Measurements from ENCODE around the gene TRIM59.
"Not testable (repeated sequence)": the region's sequence is repeated elsewhere in the genome, so short reads cannot be mapped to it uniquely, and the experiment has no call there.

TRIM59 gene

GRCh38 chr3:160455846-160456245 is 6.3 kb upstream of the TRIM59 start:
- H3K9me3 ChIP-seq (ENCODE audit: control insufficient read depth, insufficient read depth, low read depth, low read length) = peaks cover 13% of the 10 kb centered on the region

GRCh38 chr3:160454995-160455394 is 5.4 kb upstream of the TRIM59 start:
- H3K36me3 ChIP-seq (ENCODE audit: control insufficient read depth, insufficient read depth, low read length) = no peaks in the 10 kb centered on the region
- H3K9me3 ChIP-seq (ENCODE audit: control insufficient read depth, insufficient read depth, low read depth, low read length) = peaks cover 6% of the 10 kb centered on the region; the same call in 1 of the 2 replicates
- H3K4me1 ChIP-seq (ENCODE audit: control insufficient read depth, insufficient read depth, low read length) = peaks cover 9% of the 10 kb centered on the region; the same call in 1 of the 2 replicates
- H3K27ac ChIP-seq (ENCODE audit: low read depth, low read length) = no peak overlapping the region
- peaks cover 4% of the 10 kb centered on the region; the same call in 1 of the 2 replicates for H3K27me3 ChIP-seq (ENCODE audit: control insufficient read depth, insufficient read depth, low read length)
- no peak overlapping the region for H3K9ac ChIP-seq (ENCODE audit: low read length)
- no peak overlapping the region for H3K4me3 ChIP-seq (ENCODE audit: low read depth, low read length)

More at GRCh38 chr3:160455846-160456245, 6.3 kb upstream of the TRIM59 start:
- Histone ChIP-seq H3K9ac (ENCODE audit: low read length) (peak overlapping the region; percentile 40), H3K36me3 (ENCODE audit: control insufficient read depth, insufficient read depth, low read length) (no peaks in the 10 kb centered on the region), H3K27ac (ENCODE audit: low read depth, low read length) (no peak overlapping the region), H3K4me1 (ENCODE audit: control insufficient read depth, insufficient read depth, low read length) (peaks cover 3% of the 10 kb centered on the region; the same call in 1 of the 2 replicates), H3K4me3 (ENCODE audit: low read depth, low read length) (no peak overlapping the region), H3K27me3 (ENCODE audit: control insufficient read depth, insufficient read depth, low read length) (peaks cover 4% of the 10 kb centered on the region; the same call in 1 of the 2 replicates)

DNA sequence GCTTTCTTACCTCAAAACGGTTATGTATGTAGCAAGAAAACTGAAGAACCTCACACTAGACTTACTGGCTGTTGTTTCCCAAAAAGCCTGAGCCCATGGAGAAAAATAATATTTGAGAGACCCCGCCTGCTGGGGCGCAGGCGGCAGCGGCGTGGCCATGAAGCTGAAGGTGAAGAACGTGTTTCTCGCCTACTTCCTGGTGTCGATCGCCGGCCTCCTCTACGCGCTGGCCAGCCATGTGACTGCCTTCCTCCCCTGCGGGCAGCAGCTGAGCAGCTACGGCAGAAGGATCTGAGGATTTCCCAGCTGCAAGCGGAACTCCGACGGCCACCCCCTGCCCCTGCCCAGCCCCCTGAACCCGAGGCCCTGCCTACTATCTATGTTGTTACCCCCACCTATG is 2.7 kb upstream of the TRIM59 start:
- not testable (repeated sequence) for H3K4me3 ChIP-seq (ENCODE audit: low read depth, low read length); H3K9me3 ChIP-seq (ENCODE audit: control insufficient read depth, insufficient read depth, low read depth, low read length); H3K36me3 ChIP-seq (ENCODE audit: control insufficient read depth, insufficient read depth, low read length); H3K27me3 ChIP-seq (ENCODE audit: control insufficient read depth, insufficient read depth, low read length); H3K9ac ChIP-seq (ENCODE audit: low read length); H3K27ac ChIP-seq (ENCODE audit: low read depth, low read length)
- H3K4me1 ChIP-seq (ENCODE audit: control insufficient read depth, insufficient read depth, low read length) = peaks cover 12% of the 10 kb centered on the region; the same call in 1 of the 2 replicates

DNA sequence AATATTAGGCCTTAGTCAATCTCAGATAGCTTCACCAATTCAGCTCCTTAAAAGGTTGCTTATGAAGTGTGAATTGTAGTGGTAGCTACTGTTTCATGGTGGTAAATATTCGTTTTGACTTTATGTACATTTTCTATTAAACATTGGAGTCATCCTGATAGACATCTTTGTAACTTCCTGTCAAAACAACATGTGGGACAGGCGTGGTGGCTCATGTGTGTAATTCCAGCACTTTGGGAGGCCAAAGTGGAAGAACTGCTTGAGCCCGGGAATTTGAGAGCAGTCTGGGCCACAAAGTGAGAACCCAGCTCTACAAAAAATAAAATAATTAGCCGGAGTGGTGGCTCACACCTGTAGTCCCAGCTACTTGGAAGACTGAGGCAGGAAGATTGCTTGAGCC is 2.0 kb upstream of the TRIM59 start:
- Histone ChIP-seq H3K27ac (ENCODE audit: low read depth, low read length) (no peak overlapping the region), H3K9me3 (ENCODE audit: control insufficient read depth, insufficient read depth, low read depth, low read length) (no peaks in the 10 kb centered on the region), H3K36me3 (ENCODE audit: control insufficient read depth, insufficient read depth, low read length) (peaks cover 4% of the 10 kb centered on the region), H3K9ac (ENCODE audit: low read length) (no peak overlapping the region), H3K4me3 (ENCODE audit: low read depth, low read length) (no peak overlapping the region), H3K27me3 (ENCODE audit: control insufficient read depth, insufficient read depth, low read length) (no peaks in the 10 kb centered on the region), H3K4me1 (ENCODE audit: control insufficient read depth, insufficient read depth, low read length) (peaks cover 14% of the 10 kb centered on the region; the same call in 1 of the 2 replicates)

DNA sequence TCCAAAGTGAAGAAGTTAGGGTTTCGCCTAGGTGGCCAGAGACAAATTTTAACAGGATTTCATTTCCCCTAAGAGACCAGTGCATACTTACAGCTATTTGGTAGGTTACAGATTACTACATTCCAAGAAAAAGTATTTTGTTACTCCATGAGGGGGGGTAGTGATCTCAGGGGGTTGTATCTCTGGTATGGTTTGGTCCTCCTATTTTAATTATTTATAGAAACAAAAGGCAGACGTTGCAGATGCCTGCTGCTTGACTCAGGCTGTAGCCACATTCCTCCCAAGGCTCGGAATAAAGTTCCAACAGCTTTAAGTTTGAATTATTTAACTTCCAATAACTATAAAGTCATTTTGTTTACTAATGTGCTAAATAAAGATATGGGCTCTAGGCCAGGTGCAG is 1.3 kb upstream of the TRIM59 start:
- Histone ChIP-seq H3K4me1 (ENCODE audit: control insufficient read depth, insufficient read depth, low read length) (peaks cover 16% of the 10 kb centered on the region; the same call in 1 of the 2 replicates), H3K9ac (ENCODE audit: low read length) (peak overlapping the region; percentile 86), H3K36me3 (ENCODE audit: control insufficient read depth, insufficient read depth, low read length) (peaks cover 11% of the 10 kb centered on the region), H3K4me3 (ENCODE audit: low read depth, low read length) (peak overlapping the region; percentile 94), H3K27ac (ENCODE audit: low read depth, low read length) (peak overlapping the region; percentile 96), H3K27me3 (ENCODE audit: control insufficient read depth, insufficient read depth, low read length) (no peaks in the 10 kb centered on the region), H3K9me3 (ENCODE audit: control insufficient read depth, insufficient read depth, low read depth, low read length) (no peaks in the 10 kb centered on the region)

GRCh38 chr3:160448845-160449635 is 546 bp downstream of the TRIM59 start:
- Histone ChIP-seq H3K27ac (ENCODE audit: low read depth, low read length) (peak overlapping the region; percentile 96), H3K4me3 (ENCODE audit: low read depth, low read length) (peak overlapping the region; percentile 94), H3K9me3 (ENCODE audit: control insufficient read depth, insufficient read depth, low read depth, low read length) (peaks cover 5% of the 10 kb centered on the region; the same call in 1 of the 2 replicates), H3K27me3 (ENCODE audit: control insufficient read depth, insufficient read depth, low read length) (no peaks in the 10 kb centered on the region), H3K36me3 (ENCODE audit: control insufficient read depth, insufficient read depth, low read length) (peaks cover 26% of the 10 kb centered on the region), H3K4me1 (ENCODE audit: control insufficient read depth, insufficient read depth, low read length) (peaks cover 16% of the 10 kb centered on the region; the same call in 1 of the 2 replicates), H3K9ac (ENCODE audit: low read length) (peak overlapping the region; percentile 86)

- peaks cover 16% of the 10 kb centered on the region; the same call in 1 of the 2 replicates for H3K4me1 ChIP-seq (ENCODE audit: control insufficient read depth, insufficient read depth, low read length)
- peaks cover 40% of the 10 kb centered on the region for H3K36me3 ChIP-seq (ENCODE audit: control insufficient read depth, insufficient read depth, low read length)
- H3K9ac ChIP-seq (ENCODE audit: low read length) = no peak overlapping the region
- no peaks in the 10 kb centered on the region for H3K27me3 ChIP-seq (ENCODE audit: control insufficient read depth, insufficient read depth, low read length)
- peak overlapping the region; percentile 94 for H3K4me3 ChIP-seq (ENCODE audit: low read depth, low read length)
- no peak overlapping the region for H3K27ac ChIP-seq (ENCODE audit: low read depth, low read length)
- peaks cover 5% of the 10 kb centered on the region; the same call in 1 of the 2 replicates for H3K9me3 ChIP-seq (ENCODE audit: control insufficient read depth, insufficient read depth, low read depth, low read length)
Observed at GRCh38 chr3:160447544-160447943, 2.0 kb downstream of the TRIM59 start.

DNA sequence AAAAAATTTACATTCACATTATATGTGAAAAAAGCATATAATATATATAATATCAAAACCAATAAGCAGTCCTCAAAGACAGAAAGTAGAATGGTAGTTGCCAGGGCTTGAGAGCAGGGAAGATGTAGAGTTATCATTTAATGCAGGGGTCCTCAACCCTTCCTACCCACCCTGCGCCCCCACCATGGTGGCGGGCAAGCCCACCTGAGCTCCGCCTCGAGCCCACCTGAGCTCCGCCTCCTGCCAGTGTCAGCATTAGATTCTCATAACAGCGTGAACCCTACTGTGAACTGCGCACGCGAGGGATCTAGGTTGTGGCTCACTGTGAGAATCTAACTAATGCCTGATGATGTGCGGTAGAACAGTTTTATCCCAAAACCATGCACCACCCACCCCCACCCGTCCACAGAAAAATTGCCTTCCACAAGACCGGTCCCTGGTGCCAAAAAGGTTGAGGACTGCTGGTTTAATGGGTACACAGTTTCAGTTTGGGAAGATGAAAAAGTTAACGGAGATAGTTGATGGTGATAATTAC is 3.0 kb downstream of the TRIM59 start:
- no peak overlapping the region for H3K9ac ChIP-seq (ENCODE audit: low read length)
- no peak overlapping the region for H3K27ac ChIP-seq (ENCODE audit: low read depth, low read length)
- peak overlapping the region; percentile 30; the same call in 1 of the 2 replicates for H3K4me3 ChIP-seq (ENCODE audit: low read depth, low read length)
- H3K27me3 ChIP-seq (ENCODE audit: control insufficient read depth, insufficient read depth, low read length) = no peaks in the 10 kb centered on the region
- H3K9me3 ChIP-seq (ENCODE audit: control insufficient read depth, insufficient read depth, low read depth, low read length) = peaks cover 5% of the 10 kb centered on the region; the same call in 1 of the 2 replicates
- H3K36me3 ChIP-seq (ENCODE audit: control insufficient read depth, insufficient read depth, low read length) = peaks cover 50% of the 10 kb centered on the region
- peaks cover 16% of the 10 kb centered on the region; the same call in 1 of the 2 replicates for H3K4me1 ChIP-seq (ENCODE audit: control insufficient read depth, insufficient read depth, low read length)

GRCh38 chr3:160445854-160446253 is 3.7 kb downstream of the TRIM59 start:
- H3K9ac ChIP-seq (ENCODE audit: low read length) = no peak overlapping the region
- H3K36me3 ChIP-seq (ENCODE audit: control insufficient read depth, insufficient read depth, low read length) = peaks cover 53% of the 10 kb centered on the region
- no peaks in the 10 kb centered on the region for H3K27me3 ChIP-seq (ENCODE audit: control insufficient read depth, insufficient read depth, low read length)
- H3K9me3 ChIP-seq (ENCODE audit: control insufficient read depth, insufficient read depth, low read depth, low read length) = peaks cover 5% of the 10 kb centered on the region; the same call in 1 of the 2 replicates
- no peak overlapping the region for H3K27ac ChIP-seq (ENCODE audit: low read depth, low read length)
- H3K4me1 ChIP-seq (ENCODE audit: control insufficient read depth, insufficient read depth, low read length) = peaks cover 13% of the 10 kb centered on the region; the same call in 1 of the 2 replicates
- no peak overlapping the region for H3K4me3 ChIP-seq (ENCODE audit: low read depth, low read length)

GRCh38 chr3:160444411-160444810 is 5.2 kb downstream of the TRIM59 start:
- Histone ChIP-seq H3K36me3 (ENCODE audit: control insufficient read depth, insufficient read depth, low read length) (peaks cover 55% of the 10 kb centered on the region), H3K27me3 (ENCODE audit: control insufficient read depth, insufficient read depth, low read length) (no peaks in the 10 kb centered on the region), H3K4me3 (ENCODE audit: low read depth, low read length) (no peak overlapping the region), H3K9me3 (ENCODE audit: control insufficient read depth, insufficient read depth, low read depth, low read length) (peaks cover 5% of the 10 kb centered on the region; the same call in 1 of the 2 replicates), H3K4me1 (ENCODE audit: control insufficient read depth, insufficient read depth, low read length) (peaks cover 7% of the 10 kb centered on the region; the same call in 1 of the 2 replicates), H3K27ac (ENCODE audit: low read depth, low read length) (no peak overlapping the region), H3K9ac (ENCODE audit: low read length) (no peak overlapping the region)

DNA sequence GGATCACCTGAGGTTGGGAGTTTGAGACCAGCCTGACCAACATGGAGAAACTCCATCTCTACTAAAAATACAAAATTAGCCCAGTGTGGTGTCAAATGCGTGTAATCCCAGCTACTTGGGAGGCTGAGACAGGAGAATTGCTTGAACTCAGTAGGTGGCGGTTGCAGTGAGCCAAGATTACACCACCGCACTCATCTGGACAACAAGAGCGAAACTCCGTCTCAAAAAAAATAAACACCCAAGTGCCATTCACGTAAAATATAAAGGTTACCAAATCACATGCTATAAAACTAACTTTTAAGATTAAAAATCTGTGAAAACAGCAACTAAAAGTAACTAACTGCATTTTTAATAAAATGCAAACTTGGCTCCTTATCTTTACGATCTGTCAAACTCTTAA is 8.9 kb downstream of the TRIM59 start:
- Histone ChIP-seq H3K27ac (ENCODE audit: low read depth, low read length) (no peak overlapping the region), H3K27me3 (ENCODE audit: control insufficient read depth, insufficient read depth, low read length) (no peaks in the 10 kb centered on the region), H3K36me3 (ENCODE audit: control insufficient read depth, insufficient read depth, low read length) (peaks cover 78% of the 10 kb centered on the region), H3K9ac (ENCODE audit: low read length) (no peak overlapping the region), H3K4me3 (ENCODE audit: low read depth, low read length) (no peak overlapping the region), H3K4me1 (ENCODE audit: control insufficient read depth, insufficient read depth, low read length) (peaks cover 7% of the 10 kb centered on the region; the same call in 1 of the 2 replicates), H3K9me3 (ENCODE audit: control insufficient read depth, insufficient read depth, low read depth, low read length) (peaks cover 5% of the 10 kb centered on the region; the same call in 1 of the 2 replicates)

All from HUES6 (cell line).